ENCODE results near the gene LTBR.
A peak's percentile ranks its signal among the peaks of the same experiment; 100 is the strongest.
"Not testable (repeated sequence)": the region's sequence is repeated elsewhere in the genome, so short reads cannot be mapped to it uniquely, and the experiment has no call there.

Gene LTBR

DNA sequence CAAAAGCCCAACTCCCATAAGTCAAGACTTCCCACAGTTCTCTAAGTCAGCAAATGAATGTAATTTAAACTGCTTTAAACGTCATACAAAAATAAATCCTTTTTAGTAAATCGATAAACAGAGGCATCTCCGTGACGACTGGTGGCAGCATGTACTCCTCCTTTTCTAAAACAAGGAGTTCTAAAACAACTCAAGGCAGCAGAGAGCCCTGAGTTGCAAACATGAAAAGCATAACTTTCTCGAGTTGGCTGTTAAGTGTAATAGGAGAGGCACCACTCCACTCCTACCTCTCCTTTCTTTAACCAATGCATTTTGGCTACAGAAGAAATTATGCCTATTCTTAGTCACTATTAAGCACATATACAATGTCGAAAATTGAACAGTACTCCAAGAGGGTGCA is 22.0 kb downstream of the LTBR start:
- TF ChIP-seq JUND (IDR thresholded peaks at IDR 0.05; ENCODE audit: low read depth): no peak

DNA sequence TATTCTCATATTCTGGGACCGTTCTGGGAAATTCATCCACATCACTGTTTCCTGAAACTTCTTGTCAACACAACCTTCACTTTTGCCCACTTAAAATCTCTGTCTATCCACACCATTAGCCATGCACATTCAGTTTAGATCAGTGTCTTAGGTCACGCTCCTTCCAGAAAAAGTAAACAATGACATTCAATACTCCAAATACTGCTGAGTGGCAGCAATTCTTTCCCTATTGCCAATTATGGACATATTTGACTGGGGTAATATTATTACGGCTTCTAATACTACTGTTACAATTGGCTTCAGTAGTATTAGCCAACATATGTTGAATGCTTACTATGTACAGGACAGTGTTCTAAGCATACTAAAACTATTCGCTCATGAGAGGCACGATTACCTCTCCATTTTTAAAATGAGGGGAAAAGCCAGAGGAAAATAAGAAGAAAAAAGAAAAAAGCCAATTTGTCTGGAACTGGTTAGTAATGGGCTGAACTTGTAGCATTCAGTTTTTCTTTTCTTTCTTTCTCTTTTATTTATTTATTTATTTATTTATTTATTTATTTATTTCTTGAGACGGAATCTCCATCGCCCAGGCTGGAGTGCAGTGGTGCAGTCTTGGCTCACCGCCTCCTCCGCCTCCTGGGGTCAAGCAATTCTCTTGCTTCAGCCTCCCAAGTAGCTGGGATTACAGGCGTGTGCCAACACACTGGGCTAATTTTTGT is 23.4 kb downstream of the LTBR start:
- no peak for TF ChIP-seq JUND (IDR thresholded peaks at IDR 0.05; ENCODE audit: low read depth)
- DNase-seq (ENCODE audit: low read depth in 1 of 2, low spot score in 1 of 2): no peak
- in situ Hi-C loops (cut with HindIII; ENCODE audit: low pct_unique_long_range_greater_than_20kb, low sequenced_read_pairs): no loop called here

More for the DNA sequence above, 22.0 kb downstream of the LTBR start:
- in situ Hi-C loops (cut with HindIII; ENCODE audit: low pct_unique_long_range_greater_than_20kb, low sequenced_read_pairs): no loop called here
- no peak for DNase-seq (ENCODE audit: low read depth in 1 of 2, low spot score in 1 of 2)

DNA sequence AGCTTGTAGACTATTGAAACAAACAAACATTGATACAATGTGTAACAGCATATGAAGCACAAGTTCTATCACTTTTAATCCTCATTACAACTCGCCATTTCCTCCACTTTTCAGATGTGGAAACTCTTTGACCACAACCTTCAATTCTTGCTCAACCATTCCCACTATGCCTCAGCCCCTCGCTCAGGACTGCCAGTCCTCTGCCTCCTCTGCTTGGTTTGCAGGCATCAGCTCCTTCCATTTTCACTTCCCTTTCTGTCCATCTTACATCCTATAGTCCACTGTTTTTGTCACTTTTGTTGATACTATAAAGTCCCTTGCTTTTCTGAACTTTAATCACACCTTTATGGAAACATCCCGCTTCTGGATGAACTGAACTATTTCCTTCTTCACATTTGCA is 32.6 kb downstream of the LTBR start:
- no peak for DNase-seq (ENCODE audit: low read depth in 1 of 2, low spot score in 1 of 2)
- in situ Hi-C loops (cut with HindIII; ENCODE audit: low pct_unique_long_range_greater_than_20kb, low sequenced_read_pairs): no loop called here
- no peak for TF ChIP-seq JUND (IDR thresholded peaks at IDR 0.05; ENCODE audit: low read depth)

DNA sequence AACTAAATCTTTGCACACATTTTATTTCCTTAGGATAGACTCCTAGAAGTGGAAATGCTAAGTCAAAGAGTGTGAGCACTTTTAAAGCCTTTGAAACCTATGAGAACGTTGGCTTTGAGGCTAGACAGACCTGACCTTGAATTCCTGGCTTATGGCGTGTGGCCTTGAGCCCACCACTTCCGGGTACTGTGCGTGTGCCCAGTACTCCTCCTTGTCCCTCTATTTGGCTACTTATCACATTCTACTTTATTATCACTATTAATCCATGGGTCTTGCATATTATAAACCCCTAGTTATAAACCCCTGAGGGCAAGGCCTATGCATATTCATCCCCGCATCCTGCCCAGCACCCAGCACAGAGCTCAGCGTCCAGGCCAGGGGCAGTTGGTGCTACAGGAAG is 34.8 kb downstream of the LTBR start:
- no peak for DNase-seq (ENCODE audit: low read depth in 1 of 2, low spot score in 1 of 2)
- TF ChIP-seq JUND (IDR thresholded peaks at IDR 0.05; ENCODE audit: low read depth): no peak
- in situ Hi-C loops (cut with HindIII; ENCODE audit: low pct_unique_long_range_greater_than_20kb, low sequenced_read_pairs): no loop called here

DNA sequence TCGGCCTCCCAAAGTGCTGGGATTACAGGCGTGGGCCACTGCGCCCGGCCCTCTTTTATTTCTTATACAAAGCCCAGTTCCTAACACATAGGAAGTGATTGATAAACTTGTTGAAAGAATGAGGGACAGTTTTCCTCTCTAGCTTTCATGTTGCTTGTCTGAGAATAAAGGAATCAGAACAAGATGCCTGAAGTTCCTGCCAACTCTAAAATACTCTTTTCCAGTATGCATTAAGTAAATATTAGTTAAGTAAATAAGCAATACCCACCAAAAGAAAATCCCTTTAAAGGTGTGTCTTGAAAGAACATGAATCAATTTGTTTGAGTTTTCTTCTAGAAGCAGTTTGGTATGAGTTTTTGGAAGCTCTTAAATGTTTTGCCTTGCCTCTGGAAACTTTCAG is 36.4 kb downstream of the LTBR start:
- no peak for TF ChIP-seq JUND (IDR thresholded peaks at IDR 0.05; ENCODE audit: low read depth)
- no peak for DNase-seq (ENCODE audit: low read depth in 1 of 2, low spot score in 1 of 2)
- in situ Hi-C loops (cut with HindIII; ENCODE audit: low pct_unique_long_range_greater_than_20kb, low sequenced_read_pairs): no loop called here

DNA sequence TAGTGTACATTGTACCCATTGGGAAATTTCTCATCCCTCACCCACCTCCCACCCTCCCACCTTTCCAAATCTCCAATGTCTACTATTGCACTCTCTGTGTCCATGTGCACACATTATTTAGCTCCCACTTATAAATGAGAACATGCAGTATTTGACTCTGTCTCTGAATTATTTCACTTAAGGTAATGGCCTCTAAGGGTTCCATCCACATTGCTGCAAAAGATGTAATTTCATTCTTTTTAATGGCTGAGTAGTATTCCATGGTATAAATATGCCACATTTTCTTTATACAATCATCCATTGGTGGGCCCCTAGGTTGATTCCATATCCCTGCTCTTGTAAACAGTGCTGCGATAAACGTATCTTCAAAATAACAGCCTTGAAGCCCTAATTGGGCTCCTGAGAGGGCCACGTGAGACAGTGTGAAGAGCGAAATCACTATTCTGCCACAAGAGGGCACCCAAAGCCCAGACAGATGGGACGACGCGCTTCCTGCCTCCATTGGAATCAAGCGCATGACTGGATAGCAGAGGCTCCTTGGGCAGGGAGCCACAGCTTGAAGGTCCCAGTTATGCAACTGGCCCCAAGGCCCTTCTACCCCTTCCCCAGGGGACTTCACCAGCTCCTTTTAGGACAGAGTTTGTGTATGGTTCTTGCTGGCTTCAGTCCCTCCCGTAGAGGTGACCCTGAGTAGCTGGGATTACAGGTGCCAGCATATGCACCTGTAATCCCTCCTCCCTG is 39.5 kb downstream of the LTBR start:
- TF ChIP-seq JUND (IDR thresholded peaks at IDR 0.05; ENCODE audit: low read depth): no peak
- DNase-seq (ENCODE audit: low read depth in 1 of 2, low spot score in 1 of 2): peak; percentile 10 to 81
- in situ Hi-C loops (cut with HindIII; ENCODE audit: low pct_unique_long_range_greater_than_20kb, low sequenced_read_pairs): no loop called here

DNA sequence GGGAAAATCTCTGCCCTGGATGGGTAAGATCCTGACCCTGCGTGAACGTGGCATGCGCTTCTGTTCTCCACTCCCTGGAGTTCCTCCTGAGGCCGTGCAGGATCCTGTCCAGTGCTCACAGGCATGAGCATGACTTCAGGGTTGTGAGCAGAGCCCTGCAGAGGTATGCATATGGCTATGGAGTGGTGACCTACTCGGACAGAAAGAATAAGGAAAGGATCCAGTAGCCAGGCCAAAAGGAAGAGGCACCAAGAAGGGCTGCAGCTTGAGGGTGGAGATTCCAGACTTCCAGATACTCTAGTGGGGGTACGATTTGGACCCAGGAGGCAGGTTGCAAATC is 40.0 kb downstream of the LTBR start:
- DNase-seq (ENCODE audit: low read depth in 1 of 2, low spot score in 1 of 2): no peak
- no peak for TF ChIP-seq JUND (IDR thresholded peaks at IDR 0.05; ENCODE audit: low read depth)
- in situ Hi-C loops (cut with HindIII; ENCODE audit: low pct_unique_long_range_greater_than_20kb, low sequenced_read_pairs): no loop called here

DNA sequence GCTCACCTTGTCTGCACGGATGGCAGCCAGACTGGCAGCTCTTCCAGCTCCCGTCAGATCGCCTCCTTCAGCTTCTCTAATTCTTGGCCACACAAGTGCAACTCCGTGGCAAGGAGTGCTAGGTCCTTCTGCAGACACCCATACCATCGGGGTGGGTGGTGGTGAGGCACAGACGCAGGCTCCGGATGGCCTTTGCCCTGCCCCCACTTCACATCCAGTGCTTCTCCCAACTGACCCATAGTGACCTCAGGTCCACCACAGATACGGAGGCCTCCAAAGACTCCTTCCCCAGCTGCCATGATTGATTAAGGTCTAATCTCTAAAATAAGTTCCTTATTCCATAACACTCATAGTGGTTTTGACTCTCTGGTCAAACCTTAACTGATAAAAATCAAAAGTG is 40.9 kb downstream of the LTBR start:
- in situ Hi-C loops (cut with HindIII; ENCODE audit: low pct_unique_long_range_greater_than_20kb, low sequenced_read_pairs): no loop called here
- no peak for DNase-seq (ENCODE audit: low read depth in 1 of 2, low spot score in 1 of 2)
- no peak for TF ChIP-seq JUND (IDR thresholded peaks at IDR 0.05; ENCODE audit: low read depth)

DNA sequence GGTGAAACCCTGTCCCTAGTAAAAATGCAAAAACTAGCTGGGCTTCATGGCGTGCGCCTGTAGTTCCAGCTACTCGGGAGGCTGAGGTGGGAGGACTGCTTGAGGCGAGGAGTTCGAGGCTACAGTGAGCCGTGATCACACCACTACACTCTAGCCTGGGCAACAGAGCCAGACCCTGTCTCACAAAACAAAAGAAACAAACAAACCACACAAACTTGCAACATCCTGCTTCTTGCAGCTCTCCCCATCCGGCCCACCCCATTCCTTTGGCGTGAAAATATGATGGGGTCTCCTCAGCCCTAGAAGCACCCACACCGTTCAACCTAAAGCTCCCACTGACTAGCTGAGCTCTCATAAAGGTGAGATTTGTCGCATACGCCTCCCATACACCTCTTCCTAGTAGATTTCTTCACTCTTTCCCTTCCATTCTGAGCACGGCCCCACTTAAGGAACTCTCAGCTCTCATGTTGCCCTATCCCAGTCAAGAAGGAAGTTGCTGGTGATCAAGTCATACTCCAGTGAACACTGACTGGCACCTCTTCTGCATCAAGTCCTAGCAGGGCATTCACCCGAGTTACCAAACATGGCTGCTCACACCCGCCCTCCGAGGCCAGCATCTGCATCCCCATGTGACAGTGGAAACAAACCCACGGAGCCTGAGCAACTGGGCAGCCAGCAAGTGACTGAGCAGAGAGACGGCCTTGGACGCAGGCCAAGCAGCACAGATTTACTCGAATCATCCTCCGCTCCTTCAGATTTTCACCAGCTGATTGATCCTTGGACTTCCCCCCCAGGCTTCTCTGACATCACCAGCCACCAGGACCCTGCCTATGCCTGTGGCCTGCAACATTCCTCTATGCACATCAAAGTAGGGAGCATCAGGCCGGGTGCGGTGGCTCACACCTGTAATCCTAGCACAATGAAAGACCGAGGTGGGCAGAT is 41.9 kb downstream of the LTBR start:
- in situ Hi-C loops (cut with HindIII; ENCODE audit: low pct_unique_long_range_greater_than_20kb, low sequenced_read_pairs): no loop called here
- TF ChIP-seq JUND (IDR thresholded peaks at IDR 0.05; ENCODE audit: low read depth): no peak
- no peak for DNase-seq (ENCODE audit: low read depth in 1 of 2, low spot score in 1 of 2)

DNA sequence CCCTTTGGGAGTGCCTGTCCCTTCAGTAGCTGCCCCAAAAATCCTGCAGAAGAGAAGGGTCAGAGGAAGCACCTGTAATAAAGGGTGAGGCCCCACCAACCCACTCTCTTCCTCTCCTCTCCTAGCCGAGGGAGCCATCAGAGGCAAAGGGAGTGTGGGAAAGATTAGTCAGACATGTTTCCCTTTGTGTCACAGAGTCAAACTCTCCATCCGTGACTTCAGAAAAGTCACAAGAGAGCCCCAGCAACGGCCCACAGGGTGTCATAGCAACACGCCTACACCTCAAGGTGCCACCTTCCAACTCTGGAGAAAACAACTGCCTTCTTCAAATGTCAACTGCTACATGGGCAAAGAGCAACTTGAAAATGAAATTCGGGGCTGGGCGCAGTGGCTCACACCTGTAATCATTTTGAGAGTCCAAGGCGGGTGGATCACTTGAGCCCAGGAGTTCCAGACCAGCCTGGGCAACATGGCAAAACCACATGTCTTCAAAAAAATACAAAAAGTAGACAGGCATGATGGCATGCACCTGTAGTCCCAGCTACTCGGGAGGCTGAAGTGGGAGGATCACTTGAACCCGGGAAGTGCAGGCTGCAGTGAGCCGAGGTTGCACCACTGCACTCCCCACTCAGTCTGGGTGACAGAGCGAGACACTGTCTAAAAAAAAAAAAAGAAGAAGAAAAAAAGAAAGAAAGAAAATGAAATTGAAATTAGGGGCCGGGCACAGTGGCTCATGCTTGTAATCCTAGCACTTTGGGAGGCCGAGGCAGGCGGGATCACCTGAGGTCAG is 43.1 kb downstream of the LTBR start:
- no peak for TF ChIP-seq JUND (IDR thresholded peaks at IDR 0.05; ENCODE audit: low read depth)
- DNase-seq (ENCODE audit: low read depth in 1 of 2, low spot score in 1 of 2): no peak
- in situ Hi-C loops (cut with HindIII; ENCODE audit: low pct_unique_long_range_greater_than_20kb, low sequenced_read_pairs): no loop called here

DNA sequence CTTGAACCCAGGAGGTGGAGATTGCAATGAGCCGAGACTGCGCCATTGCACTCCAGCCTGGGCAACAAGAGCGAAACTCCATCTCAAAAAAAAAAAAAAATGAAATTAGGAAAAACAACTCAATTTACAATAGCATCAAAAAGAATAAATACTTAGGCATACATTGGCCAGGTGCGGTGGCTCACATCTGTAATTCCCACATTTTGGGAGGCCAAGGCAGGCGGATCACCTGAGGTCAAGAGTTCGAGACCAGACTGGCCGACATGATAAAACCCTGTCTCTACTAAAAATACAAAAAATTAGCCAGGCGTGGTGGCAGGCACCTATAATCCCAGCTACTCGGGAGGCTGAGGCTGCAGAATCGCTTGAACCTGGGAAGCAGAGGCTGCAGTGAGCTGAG is 43.8 kb downstream of the LTBR start:
- in situ Hi-C loops (cut with HindIII; ENCODE audit: low pct_unique_long_range_greater_than_20kb, low sequenced_read_pairs); DNase-seq (ENCODE audit: low read depth in 1 of 2, low spot score in 1 of 2): not testable (repeated sequence)

DNA sequence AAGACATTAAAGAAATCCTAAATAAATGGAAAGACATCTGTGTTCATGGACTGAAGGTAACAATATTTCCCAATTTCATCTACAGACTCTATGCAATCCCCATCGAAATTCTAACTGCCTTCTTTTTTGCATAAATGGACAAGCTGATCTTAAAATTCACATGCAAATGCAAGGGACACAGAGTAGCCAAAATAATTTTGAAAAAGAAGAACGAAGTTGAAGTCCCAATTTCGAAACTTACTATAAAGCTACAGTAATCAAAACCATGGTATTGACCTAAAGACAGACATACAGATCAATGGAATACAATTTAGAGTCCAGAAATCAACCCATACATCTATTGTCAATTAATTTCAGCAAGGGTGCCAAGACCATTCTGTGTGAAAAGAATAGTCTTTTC is 44.4 kb downstream of the LTBR start:
- no peak for DNase-seq (ENCODE audit: low read depth in 1 of 2, low spot score in 1 of 2)
- no peak for TF ChIP-seq JUND (IDR thresholded peaks at IDR 0.05; ENCODE audit: low read depth)
- in situ Hi-C loops (cut with HindIII; ENCODE audit: low pct_unique_long_range_greater_than_20kb, low sequenced_read_pairs): no loop called here

All from T47D (cell line).